ENCODE measurements around the gene PRKCZ. TPM values are rescaled to one million over a fixed set of nuclear protein-coding genes. Genes with fewer than 3 reads are reported as not detected.

PRKCZ gene
- total RNA-seq, 1 experiment from 2014 or later = 36.0 TPM

GRCh38 chr1:2204415-2205190 is 154.4 kb downstream of the PRKCZ start:
- Histone ChIP-seq H3K9me2 (ENCODE audit: insufficient read depth) (no peaks in the 10 kb centered on the region), H3K4me2 (peak overlapping the region; percentile 88), H3K4me1 (replicated peaks; ENCODE audit: insufficient read depth) (peaks cover 39% of the 10 kb centered on the region), H3K27me3 (ENCODE audit: insufficient read depth, low read depth) (no peaks in the 10 kb centered on the region), H3F3A (ENCODE audit: insufficient read depth, low read depth) (peaks cover 28% of the 10 kb centered on the region), H4K20me1 (ENCODE audit: insufficient read depth) (no peaks in the 10 kb centered on the region), H3K9me3 (ENCODE audit: insufficient read depth, low read depth) (no peaks in the 10 kb centered on the region), H3K27ac (no peak overlapping the region), H3K79me2 (ENCODE audit: low read depth) (no peaks in the 10 kb centered on the region), H2AFZ (no peak overlapping the region; the same call in 1 of the 2 replicates), H3K4me3 (peak overlapping the region; percentile 47; the same call in 1 of the 2 replicates), H3K36me3 (ENCODE audit: low read depth) (no peaks in the 10 kb centered on the region)
- intact Hi-C loops (cut with micrococcal nuclease; ENCODE audit: unreplicated experiment) = loop anchor here (2.0 kb wide), 1 partner anchor 382 kb away; the partner anchor contains the start of gene PRXL2B
- BruUV-seq (replicated peaks) = TSS peak; percentile 59
- no peak for TF ChIP-seq EZH2 (IDR thresholded peaks at IDR 0.05; ENCODE audit: low read depth)
- TF ChIP-seq, protein P1, sequence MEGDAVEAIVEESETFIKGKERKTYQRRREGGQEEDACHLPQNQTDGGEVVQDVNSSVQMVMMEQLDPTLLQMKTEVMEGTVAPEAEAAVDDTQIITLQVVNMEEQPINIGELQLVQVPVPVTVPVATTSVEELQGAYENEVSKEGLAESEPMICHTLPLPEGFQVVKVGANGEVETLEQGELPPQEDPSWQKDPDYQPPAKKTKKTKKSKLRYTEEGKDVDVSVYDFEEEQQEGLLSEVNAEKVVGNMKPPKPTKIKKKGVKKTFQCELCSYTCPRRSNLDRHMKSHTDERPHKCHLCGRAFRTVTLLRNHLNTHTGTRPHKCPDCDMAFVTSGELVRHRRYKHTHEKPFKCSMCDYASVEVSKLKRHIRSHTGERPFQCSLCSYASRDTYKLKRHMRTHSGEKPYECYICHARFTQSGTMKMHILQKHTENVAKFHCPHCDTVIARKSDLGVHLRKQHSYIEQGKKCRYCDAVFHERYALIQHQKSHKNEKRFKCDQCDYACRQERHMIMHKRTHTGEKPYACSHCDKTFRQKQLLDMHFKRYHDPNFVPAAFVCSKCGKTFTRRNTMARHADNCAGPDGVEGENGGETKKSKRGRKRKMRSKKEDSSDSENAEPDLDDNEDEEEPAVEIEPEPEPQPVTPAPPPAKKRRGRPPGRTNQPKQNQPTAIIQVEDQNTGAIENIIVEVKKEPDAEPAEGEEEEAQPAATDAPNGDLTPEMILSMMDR (conservative IDR thresholded peaks at IDR 0.05) = no peak
- peak in 1 of 2 experiments; percentile 65 for DNase-seq
- CTCF ChIA-PET = interaction anchor here (0.9 kb wide), 1 partner anchor 9 kb away, joined by 4 read pairs; the partner anchor contains the start of gene FAAP20
- POLR2A ChIA-PET (ENCODE audit: unreplicated experiment) = interaction anchor here (0.6 to 1.1 kb wide), 3 partner anchors 19 to 187 kb away, joined by 4 to 9 read pairs (median 5); partner anchors contain the start of genes MORN1, RER1 and SKI

DNA sequence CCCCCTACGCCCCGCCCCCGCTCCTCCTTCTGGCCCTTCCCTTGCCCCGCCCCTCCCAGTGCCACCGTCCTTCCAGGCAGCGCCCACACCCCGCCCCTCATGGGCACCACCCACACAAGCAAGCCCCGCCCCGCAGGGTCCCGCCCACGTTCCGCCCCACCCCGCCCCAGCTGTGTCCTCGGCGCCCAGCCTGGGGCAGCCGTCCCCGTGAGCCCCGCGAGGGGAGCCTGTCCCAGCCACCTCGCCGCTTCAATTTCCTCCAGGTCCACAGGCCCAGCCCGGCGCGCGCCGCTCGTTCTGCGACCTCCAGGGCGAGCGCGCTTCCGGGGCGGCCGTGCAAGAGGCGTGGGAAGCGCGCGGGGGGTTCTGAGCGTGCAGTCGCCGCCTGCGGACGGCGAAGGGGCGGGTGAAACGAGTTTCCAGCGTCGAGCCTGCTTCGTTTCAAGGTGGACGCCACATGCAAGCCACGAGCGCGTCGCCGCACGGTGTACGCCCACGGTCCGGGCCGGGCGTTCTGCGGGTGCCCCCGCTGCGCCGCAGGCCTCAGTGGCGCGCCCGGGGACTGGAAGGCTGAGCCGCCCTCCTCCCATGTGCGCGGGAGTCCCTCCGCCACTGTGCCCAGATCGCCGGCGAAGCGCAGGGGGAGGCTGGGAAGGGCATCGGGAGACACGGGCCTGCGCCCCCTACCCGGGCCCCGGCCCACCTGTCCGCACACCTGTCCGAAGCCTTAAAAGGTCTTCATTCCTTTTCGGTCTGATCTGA is 155.2 kb downstream of the PRKCZ start:
- peak; percentile 56 to 90 for DNase-seq
- Histone ChIP-seq H3K4me2 (peak overlapping the region; percentile 86), H3F3A (ENCODE audit: insufficient read depth, low read depth) (peaks cover 27% of the 10 kb centered on the region; the same call in 1 of the 2 replicates), H4K20me1 (ENCODE audit: insufficient read depth) (no peaks in the 10 kb centered on the region), H3K9me3 (ENCODE audit: insufficient read depth, low read depth) (no peaks in the 10 kb centered on the region), H2AFZ (peak overlapping the region; percentile 82; the same call in 1 of the 2 replicates), H3K4me1 (replicated peaks; ENCODE audit: insufficient read depth) (peaks cover 40% of the 10 kb centered on the region), H3K79me2 (ENCODE audit: low read depth) (no peaks in the 10 kb centered on the region), H3K4me3 (peak overlapping the region; percentile 60), H3K27me3 (ENCODE audit: insufficient read depth, low read depth) (no peaks in the 10 kb centered on the region), H3K27ac (no peak overlapping the region), H3K9me2 (ENCODE audit: insufficient read depth) (no peaks in the 10 kb centered on the region), H3K36me3 (ENCODE audit: low read depth) (no peaks in the 10 kb centered on the region)
- intact Hi-C loops (cut with micrococcal nuclease; ENCODE audit: unreplicated experiment) = loop anchor here (2.0 kb wide), 1 partner anchor 381 kb away; the partner anchor contains the start of gene PRXL2B
- ChIA-PET CTCF (interaction anchor here (0.6 kb wide), 1 partner anchor 186 kb away, joined by 4 read pairs; the partner anchor contains the start of gene RER1), POLR2A (ENCODE audit: unreplicated experiment) (interaction anchor here (0.6 to 1.1 kb wide), 3 partner anchors 22 to 186 kb away, joined by 4 to 21 read pairs (median 9); partner anchors contain the start of genes MORN1, RER1 and SKI)
- BruUV-seq (replicated peaks) = no TSS peak
- TF ChIP-seq EZH2 (IDR thresholded peaks at IDR 0.05; ENCODE audit: low read depth) = no peak
- TF ChIP-seq, protein P1 (conservative IDR thresholded peaks at IDR 0.05) = no peak

DNA sequence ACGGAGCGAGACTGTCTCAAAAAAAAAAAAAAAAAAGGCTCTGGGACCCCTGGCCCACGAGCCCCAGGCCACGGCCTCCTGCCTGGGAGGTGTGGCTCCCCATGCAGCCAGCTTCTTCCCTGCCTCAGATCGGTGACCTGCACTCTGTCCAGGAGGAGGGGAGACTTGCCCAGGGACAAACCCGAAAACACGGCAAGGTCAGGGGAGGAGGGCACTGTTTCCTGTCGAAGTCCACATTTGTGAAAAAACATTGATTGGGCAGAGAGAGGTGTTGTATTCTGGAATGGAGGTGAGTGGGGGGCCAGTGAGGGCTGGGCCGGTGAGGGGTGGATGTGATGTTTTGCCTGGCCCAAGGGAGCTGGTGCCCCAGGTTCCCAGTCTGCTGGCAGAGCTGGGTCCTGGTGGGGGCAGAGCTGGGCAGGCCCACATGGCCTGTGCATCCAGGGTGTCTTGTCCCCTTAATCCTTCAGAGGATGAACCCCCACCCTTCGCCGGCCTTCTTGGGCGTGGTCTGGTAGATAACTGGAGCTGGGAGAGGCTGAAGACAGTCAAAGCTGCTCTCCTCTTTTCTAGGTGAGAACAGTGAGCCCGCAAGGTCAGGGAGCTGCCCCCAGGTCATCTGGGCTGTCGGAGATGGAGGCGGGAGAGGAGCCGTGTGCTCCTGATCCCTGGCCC is 156.7 kb downstream of the PRKCZ start:
- Histone ChIP-seq H3K4me3 (no peak overlapping the region), H3K9me3 (ENCODE audit: insufficient read depth, low read depth) (no peaks in the 10 kb centered on the region), H3K36me3 (ENCODE audit: low read depth) (no peaks in the 10 kb centered on the region), H3F3A (ENCODE audit: insufficient read depth, low read depth) (peaks cover 27% of the 10 kb centered on the region; the same call in 1 of the 2 replicates), H3K4me2 (no peak overlapping the region), H3K27me3 (ENCODE audit: insufficient read depth, low read depth) (no peaks in the 10 kb centered on the region), H4K20me1 (ENCODE audit: insufficient read depth) (no peaks in the 10 kb centered on the region), H3K9me2 (ENCODE audit: insufficient read depth) (no peaks in the 10 kb centered on the region), H3K27ac (no peak overlapping the region), H3K4me1 (replicated peaks; ENCODE audit: insufficient read depth) (peaks cover 40% of the 10 kb centered on the region), H3K79me2 (ENCODE audit: low read depth) (no peaks in the 10 kb centered on the region), H2AFZ (no peak overlapping the region)
- CTCF ChIA-PET = no interaction called here
- TF ChIP-seq EZH2 (IDR thresholded peaks at IDR 0.05; ENCODE audit: low read depth) = no peak
- TF ChIP-seq, protein P1 (conservative IDR thresholded peaks at IDR 0.05) = no peak
- DNase-seq = no peak
- POLR2A ChIA-PET (ENCODE audit: unreplicated experiment) = no interaction called here
- intact Hi-C loops (cut with micrococcal nuclease; ENCODE audit: unreplicated experiment) = no loop called here
- no TSS peak for BruUV-seq (replicated peaks)

All from PC-9 (cell line).